ENCODE results near the gene EVA1C. TPM values are rescaled to one million over a fixed set of nuclear protein-coding genes. Genes with fewer than 3 reads are reported as not detected.

EVA1C gene
- total and polyA plus RNA-seq, 2 donors (not counting 1 experiment from before 2014, with no cell fraction given), result 0.84 to 1.6 TPM

GRCh38 chr21:32469628-32470027 lies 57.1 kb downstream of the EVA1C start:
- H3K4me2 ChIP-seq (replicated peaks; ENCODE audit: low read depth, low read length, poor library complexity, severe bottlenecking), result no peak overlapping the region
- H4K20me1 ChIP-seq (ENCODE audit: control insufficient read depth, insufficient read depth, low read length, poor library complexity, severe bottlenecking), result no peaks in the 10 kb centered on the region
- Mint-ChIP-seq H3K9me3 (ENCODE audit: insufficient read depth) (no peaks in the 10 kb centered on the region), H3K27ac (no peak overlapping the region), H3K27me3 (no peaks in the 10 kb centered on the region), H3K4me3 (no peak overlapping the region), H3K4me1 (no peaks in the 10 kb centered on the region)
- POLR2A ChIA-PET, result no interaction called here
- no peaks in the 10 kb centered on the region for H3K36me3 ChIP-seq (replicated peaks in 1 of 2; ENCODE audit: control extremely low read depth in 1 of 2, control insufficient read depth in 1 of 2, extremely low read depth in 1 of 2, insufficient read depth in 2 of 2, low read length in 1 of 2)
- H2AFZ ChIP-seq (ENCODE audit: insufficient read depth, low read depth, low read length, poor library complexity, severe bottlenecking), result no peak overlapping the region
- ATAC-seq (ENCODE audit: low read depth) (no peak), DNase-seq (no peak)
- CTCF ChIA-PET, result no interaction called here
- intact Hi-C loops (cut with micrococcal nuclease), result no loop called here
- no peaks in the 10 kb centered on the region for H3K27me3 ChIP-seq (replicated peaks in 1 of 4; ENCODE audit: control extremely low read depth in 1 of 4, control insufficient read depth in 3 of 4, insufficient read depth in 4 of 4, low read length in 3 of 4)
- no peaks in the 10 kb centered on the region for H3K79me2 ChIP-seq (ENCODE audit: control insufficient read depth, insufficient read depth, low read length)
- H3K27ac ChIP-seq (ENCODE audit: low read length in 2 of 2), result no peak overlapping the region
- WGBS (ENCODE audit: insufficient coverage), result 83% methylated on average over 4 of the region's 5 CpGs
- H3K4me1 ChIP-seq (ENCODE audit: control insufficient read depth in 2 of 2, insufficient read depth in 2 of 2, low read length in 2 of 2), result no peaks in the 10 kb centered on the region
- H3K9ac ChIP-seq (ENCODE audit: low read length), result no peak overlapping the region
- TF ChIP-seq EZH2 (IDR thresholded peaks at IDR 0.05; ENCODE audit: borderline replicate concordance, insufficient read depth, low read depth, low read length, poor library complexity, severe bottlenecking) (no peak), CTCF (IDR thresholded peaks at IDR 0.05) (no peak)
- H3K9me3 ChIP-seq (ENCODE audit: control extremely low read depth in 1 of 3, control insufficient read depth in 2 of 3, insufficient read depth in 1 of 3, low read length in 2 of 3), result no peaks in the 10 kb centered on the region
- H3K4me3 ChIP-seq (ENCODE audit: control extremely low read depth in 1 of 5, extremely low read depth in 1 of 5, insufficient read depth in 1 of 5, low read depth in 2 of 5, low read length in 4 of 5), result no peak overlapping the region

- Mint-ChIP-seq H3K4me3 (no peak overlapping the region), H3K27me3 (no peaks in the 10 kb centered on the region), H3K27ac (no peak overlapping the region), H3K4me1 (no peaks in the 10 kb centered on the region), H3K9me3 (ENCODE audit: insufficient read depth) (no peaks in the 10 kb centered on the region)
- H3K9me3 ChIP-seq (ENCODE audit: control extremely low read depth in 1 of 3, control insufficient read depth in 2 of 3, insufficient read depth in 1 of 3, low read length in 2 of 3), result no peaks in the 10 kb centered on the region
- H3K27me3 ChIP-seq (replicated peaks in 1 of 4; ENCODE audit: control extremely low read depth in 1 of 4, control insufficient read depth in 3 of 4, insufficient read depth in 4 of 4, low read length in 3 of 4), result no peaks in the 10 kb centered on the region
- intact Hi-C loops (cut with micrococcal nuclease), result no loop called here
- no peak overlapping the region for H3K4me3 ChIP-seq (ENCODE audit: control extremely low read depth in 1 of 5, extremely low read depth in 1 of 5, insufficient read depth in 1 of 5, low read depth in 2 of 5, low read length in 4 of 5)
- no peak overlapping the region for H2AFZ ChIP-seq (ENCODE audit: insufficient read depth, low read depth, low read length, poor library complexity, severe bottlenecking)
- H3K27ac ChIP-seq (ENCODE audit: low read length in 2 of 2), result no peak overlapping the region
- no peak overlapping the region for H3K4me2 ChIP-seq (replicated peaks; ENCODE audit: low read depth, low read length, poor library complexity, severe bottlenecking)
- TF ChIP-seq EZH2 (IDR thresholded peaks at IDR 0.05; ENCODE audit: borderline replicate concordance, insufficient read depth, low read depth, low read length, poor library complexity, severe bottlenecking), result no peak
- no peak for TF ChIP-seq CTCF (IDR thresholded peaks at IDR 0.05)
- no peak for ATAC-seq (ENCODE audit: low read depth)
- CTCF ChIA-PET, result no interaction called here
- WGBS (ENCODE audit: insufficient coverage), result 89% methylated on average over 9 of the region's 9 CpGs
- H4K20me1 ChIP-seq (ENCODE audit: control insufficient read depth, insufficient read depth, low read length, poor library complexity, severe bottlenecking), result no peaks in the 10 kb centered on the region
- no peaks in the 10 kb centered on the region for H3K4me1 ChIP-seq (ENCODE audit: control insufficient read depth in 2 of 2, insufficient read depth in 2 of 2, low read length in 2 of 2)
- H3K79me2 ChIP-seq (ENCODE audit: control insufficient read depth, insufficient read depth, low read length), result no peaks in the 10 kb centered on the region
- POLR2A ChIA-PET, result no interaction called here
- no peak overlapping the region for H3K9ac ChIP-seq (ENCODE audit: low read length)
- H3K36me3 ChIP-seq (replicated peaks in 1 of 2; ENCODE audit: control extremely low read depth in 1 of 2, control insufficient read depth in 1 of 2, extremely low read depth in 1 of 2, insufficient read depth in 2 of 2, low read length in 1 of 2), result no peaks in the 10 kb centered on the region
- no peak for DNase-seq
These were observed 57.7 kb downstream of the EVA1C start for GRCh38 chr21:32470206-32470605.
